ENCODE results near the gene COPZ2.
"Not testable (repeated sequence)": the region's sequence is repeated elsewhere in the genome, so short reads cannot be mapped to it uniquely, and the experiment has no call there.

COPZ2 gene, protein sequence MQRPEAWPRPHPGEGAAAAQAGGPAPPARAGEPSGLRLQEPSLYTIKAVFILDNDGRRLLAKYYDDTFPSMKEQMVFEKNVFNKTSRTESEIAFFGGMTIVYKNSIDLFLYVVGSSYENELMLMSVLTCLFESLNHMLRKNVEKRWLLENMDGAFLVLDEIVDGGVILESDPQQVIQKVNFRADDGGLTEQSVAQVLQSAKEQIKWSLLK

DNA sequence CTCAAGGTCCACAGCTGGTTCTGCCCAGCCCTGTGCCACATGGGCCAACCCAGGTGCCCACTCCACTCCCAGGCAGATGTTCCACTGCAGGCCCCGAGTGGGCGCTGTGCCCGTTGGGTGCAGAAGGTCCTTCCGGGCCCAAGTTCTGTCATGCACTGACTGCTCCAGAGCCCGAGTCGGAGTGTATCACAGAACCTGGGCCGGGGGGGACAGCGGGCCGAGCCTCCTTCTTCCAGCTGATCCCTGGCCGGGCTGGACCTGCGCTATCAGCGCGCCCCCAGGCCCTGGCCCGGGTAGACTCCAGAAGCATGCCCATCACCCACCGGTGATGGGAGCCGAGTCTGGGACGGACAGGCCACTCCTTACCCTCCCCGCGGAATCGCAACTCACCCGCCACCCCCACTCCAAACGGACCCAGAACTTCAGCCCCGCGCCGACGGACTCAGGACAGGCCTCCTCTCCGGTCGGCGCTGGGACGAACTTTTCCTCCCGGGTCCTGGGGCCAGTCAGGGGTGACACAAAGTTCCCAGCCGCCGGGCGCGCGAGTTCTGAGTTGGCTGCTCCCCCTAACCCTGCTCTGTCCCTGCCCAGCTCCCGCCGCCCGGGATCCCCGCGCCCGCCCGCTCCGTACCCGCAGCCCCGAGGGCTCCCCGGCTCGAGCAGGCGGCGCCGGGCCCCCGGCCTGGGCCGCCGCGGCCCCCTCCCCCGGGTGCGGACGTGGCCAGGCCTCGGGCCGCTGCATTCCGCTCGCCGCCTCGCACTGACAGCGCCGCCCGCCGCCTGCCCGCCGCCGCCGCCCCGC, at the start of gene COPZ2:
COPZ2 (minus strand) TSS at position 762 of the 802 bp plus-strand sequence; CDS start at position 742, 20 bp downstream.
- TF ChIP-seq ZFX (IDR thresholded peaks at IDR 0.05) (no peak), CTCF (conservative IDR thresholded peaks at IDR 0.05) (no peak)
- no peak within 1 kb of the TSS for H3K27ac ChIP-seq

DNA sequence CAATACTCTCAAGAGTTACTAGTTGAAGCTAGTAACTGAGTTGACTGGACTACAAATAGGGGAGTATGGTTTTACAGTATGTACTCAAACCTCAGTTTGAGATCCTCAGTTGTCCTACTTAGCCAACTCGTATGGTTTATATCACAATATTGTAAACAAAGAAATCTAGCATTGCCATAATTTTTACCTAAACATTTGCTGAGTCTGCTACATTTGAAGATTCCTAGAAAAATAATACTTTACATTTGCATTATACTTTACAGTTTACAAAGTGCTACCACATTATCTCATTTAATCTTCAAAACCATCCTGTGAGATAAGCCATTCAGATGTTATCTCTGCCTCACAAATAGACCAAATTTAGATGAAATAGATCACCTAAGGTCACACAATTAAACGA, 47.3 kb upstream of the COPZ2 start:
- no peak overlapping the region for H3K27ac ChIP-seq

DNA sequence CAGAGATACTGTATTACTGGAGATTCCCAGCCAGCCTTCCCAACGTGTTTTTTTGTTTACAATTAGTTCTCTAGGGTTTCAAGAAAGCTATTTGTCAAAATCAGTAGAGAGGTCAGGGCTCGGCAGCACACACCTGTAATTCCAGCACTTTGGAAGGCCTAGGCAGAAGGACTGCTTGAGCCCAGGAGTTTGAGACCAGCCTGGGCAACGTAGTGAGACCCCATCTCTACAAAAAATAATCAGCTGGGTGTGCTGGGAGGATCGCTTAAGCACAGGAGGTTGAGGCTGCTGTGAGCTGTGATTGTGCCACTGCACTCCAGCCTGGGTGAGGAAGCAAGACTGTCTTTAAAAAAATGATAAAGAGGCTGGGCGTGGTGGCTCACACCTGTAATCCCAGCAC, 44.3 kb upstream of the COPZ2 start:
- H3K27ac ChIP-seq, result no peak overlapping the region
- TF ChIP-seq ZFX (IDR thresholded peaks at IDR 0.05) (no peak), CTCF (conservative IDR thresholded peaks at IDR 0.05) (no peak)

More for the DNA sequence above, 47.3 kb upstream of the COPZ2 start:
- TF ChIP-seq CTCF (conservative IDR thresholded peaks at IDR 0.05) (no peak), ZFX (IDR thresholded peaks at IDR 0.05) (no peak)

GRCh38 chr17:48077152-48077551, 39.6 kb upstream of the COPZ2 start:
- H3K27ac ChIP-seq, result not testable (repeated sequence)

DNA sequence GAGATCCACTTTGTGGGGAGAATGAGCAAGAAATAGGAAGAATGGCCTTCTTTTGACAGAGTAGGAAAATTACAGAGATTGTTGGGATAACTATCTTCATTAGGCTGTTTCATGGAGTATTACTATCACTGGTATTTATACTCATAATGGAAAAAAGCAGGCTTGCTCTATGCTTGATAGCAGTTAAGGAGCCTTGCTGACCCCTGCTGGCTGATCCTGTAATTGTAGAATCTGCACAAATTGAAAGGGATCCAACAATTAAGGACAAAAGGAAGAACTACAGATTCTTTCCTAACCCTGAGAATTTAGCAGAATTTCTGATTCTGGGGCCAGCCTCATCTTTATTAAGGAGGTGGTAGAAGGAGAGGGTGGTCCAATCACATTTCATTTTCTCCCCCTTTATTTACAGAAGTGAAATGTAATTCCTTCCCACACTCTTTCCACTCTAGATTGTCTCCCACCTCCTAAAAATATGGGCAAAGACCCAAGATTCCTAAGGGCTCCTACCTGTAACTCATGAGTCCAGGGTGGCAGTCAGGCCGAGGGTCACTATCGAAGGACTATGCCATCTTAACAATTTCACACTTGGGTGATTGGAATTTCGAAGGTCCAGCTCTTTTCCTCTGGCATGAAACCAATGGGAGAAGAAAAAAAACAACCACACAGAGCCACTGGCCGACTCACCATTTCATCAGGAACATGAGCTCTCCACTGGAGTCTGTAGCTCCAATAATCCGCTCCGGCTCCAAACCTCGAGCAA, 36.9 kb upstream of the COPZ2 start:
- no peak overlapping the region for H3K27ac ChIP-seq
- TF ChIP-seq CTCF (conservative IDR thresholded peaks at IDR 0.05), result peak; percentile 92
- no peak for TF ChIP-seq ZFX (IDR thresholded peaks at IDR 0.05)

GRCh38 chr17:48073566-48074094, 36.0 kb upstream of the COPZ2 start:
- H3K27ac ChIP-seq, result not testable (repeated sequence)

DNA sequence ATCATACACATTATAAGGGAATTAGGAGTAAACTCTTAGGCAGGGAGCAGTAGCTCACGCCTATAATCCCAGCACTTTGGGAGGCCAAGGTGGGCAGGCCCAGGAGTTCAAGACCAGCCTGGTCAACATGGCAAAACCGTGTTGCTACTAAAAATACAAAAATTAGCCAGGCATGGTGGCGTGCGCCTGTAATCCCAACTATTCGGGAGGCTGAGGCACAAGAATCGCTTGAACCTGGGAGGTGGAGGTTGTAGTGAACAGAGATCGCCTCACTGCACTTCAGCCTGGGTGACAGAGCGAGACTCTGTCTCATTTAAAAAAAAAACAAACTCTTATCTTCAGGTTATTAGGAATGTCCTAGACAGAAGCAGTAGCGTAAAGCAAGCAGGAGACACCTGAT, 35.2 kb upstream of the COPZ2 start:
- not testable (repeated sequence) for H3K27ac ChIP-seq

DNA sequence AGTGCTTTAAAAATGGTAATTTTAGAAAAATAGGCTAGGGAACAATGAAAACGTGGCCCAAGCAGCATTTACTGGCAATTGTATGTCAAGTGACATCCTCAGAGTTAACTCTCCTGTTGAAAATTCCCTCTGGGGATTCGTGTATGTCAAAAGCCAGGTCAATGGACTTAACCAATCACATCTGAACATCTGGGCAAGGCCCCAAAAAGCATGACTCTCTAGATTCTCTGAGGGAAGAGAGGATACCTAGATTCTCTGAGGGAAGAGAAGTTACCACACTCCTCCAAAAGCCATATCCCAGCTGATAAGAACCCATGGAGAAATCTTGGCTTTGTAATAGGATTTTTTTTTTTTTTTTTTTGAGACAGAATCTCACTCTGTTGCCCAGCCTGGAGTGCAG, 34.1 kb upstream of the COPZ2 start:
- TF ChIP-seq CTCF (conservative IDR thresholded peaks at IDR 0.05) (no peak), ZFX (IDR thresholded peaks at IDR 0.05) (no peak)
- H3K27ac ChIP-seq, result no peak overlapping the region
